IPS-18c (cell line): ENCODE measurements around the gene RGMA.
"Not testable (repeated sequence)": the region's sequence is repeated elsewhere in the genome, so short reads cannot be mapped to it uniquely, and the experiment has no call there.

Experiments
- H3K4me3 ChIP-seq: 2 replicates; pipeline ENCODE4 v1.7.0; 2013; ENCODE audit warnings: low read depth, mild to moderate bottlenecking, low read length, moderate library complexity; ENCODE audit not compliant: insufficient read depth
- H3K9me3 ChIP-seq: one replicate; pipeline ENCODE4 v1.6.1; 2013; ENCODE audit warnings: mild to moderate bottlenecking, low read length, moderate library complexity; ENCODE audit not compliant: control insufficient read depth, insufficient read depth

RGMA gene

DNA sequence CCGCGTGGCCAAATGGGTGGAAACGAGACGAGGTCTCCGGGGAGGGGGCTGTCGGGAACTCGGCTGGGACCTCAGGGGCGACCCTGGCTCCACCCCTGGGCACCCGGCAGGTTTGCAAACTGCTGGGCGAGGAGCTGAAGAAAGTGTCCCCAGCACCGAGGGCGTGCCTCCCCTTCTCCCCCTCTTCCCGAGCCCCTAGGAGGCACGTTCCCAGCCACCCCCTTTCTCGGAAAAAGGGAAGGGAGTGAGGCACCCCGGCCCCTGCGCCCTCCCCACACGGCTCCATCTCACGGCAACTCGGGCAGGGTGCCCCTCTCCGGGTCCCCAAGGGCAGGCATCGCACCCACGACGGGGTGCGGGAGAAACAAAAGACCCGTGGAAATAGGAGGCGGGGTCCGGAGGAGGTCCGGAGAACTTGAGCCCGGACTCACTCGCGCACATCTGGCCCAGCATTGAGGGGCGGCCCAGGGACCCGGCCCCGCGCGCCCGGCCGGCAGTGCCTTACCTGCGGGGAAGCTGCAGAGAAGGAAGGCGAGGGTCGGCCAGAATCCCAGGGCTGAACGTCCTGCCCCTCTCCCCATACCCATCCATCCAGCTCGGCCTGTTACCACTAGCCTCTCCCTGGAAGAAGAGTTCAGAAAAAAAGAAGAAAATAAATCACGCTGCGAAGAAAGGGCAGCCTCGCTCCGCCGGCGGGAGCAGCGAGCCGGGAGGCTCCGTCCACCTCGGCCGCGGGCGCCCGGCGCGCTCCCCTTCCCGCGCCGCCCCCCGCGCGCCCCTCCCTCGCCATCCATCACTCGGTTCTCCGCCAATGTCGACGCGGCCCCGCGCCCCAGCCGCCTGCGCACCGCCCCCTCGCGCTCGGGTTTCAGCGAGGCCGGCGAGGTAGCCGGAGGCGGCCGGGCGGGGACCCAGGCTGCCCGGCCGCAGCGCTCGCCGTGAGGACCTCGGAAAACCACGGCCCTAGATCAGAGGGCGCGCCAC lies 16.3 kb downstream of the RGMA start:
- Histone ChIP-seq H3K9me3 (peaks cover 3% of the 10 kb centered on the region), H3K4me3 (peak overlapping the region; percentile 94)

GRCh38 chr15:93072011-93072410 lies 17.0 kb downstream of the RGMA start:
- Histone ChIP-seq H3K4me3 (peak overlapping the region; percentile 94), H3K9me3 (peaks cover 3% of the 10 kb centered on the region)

DNA sequence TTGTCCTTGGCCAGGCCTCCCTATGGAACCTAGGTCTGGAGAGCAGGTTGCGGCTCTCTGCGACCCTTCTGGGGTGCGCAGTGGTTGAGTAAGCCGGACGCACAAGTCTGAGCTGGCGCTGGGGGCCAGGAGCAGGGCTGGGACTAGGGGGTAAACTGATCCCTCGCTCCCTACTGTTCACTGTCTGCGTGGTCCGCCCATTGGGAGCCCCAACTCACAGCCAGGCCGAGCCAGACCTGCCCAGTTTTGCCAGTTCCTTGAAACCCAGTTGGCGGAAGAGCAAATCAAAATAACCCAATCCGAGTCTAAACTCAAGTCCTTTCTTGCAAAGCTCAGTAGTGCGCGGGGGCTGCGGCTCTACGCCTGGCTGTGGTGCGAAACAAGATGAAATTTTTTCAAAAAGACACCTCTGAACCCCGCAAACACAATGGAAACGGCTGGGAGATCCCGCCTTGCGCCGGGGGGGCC lies 17.5 kb downstream of the RGMA start:
- Histone ChIP-seq H3K9me3 (peaks cover 3% of the 10 kb centered on the region), H3K4me3 (peak overlapping the region; percentile 94)

DNA sequence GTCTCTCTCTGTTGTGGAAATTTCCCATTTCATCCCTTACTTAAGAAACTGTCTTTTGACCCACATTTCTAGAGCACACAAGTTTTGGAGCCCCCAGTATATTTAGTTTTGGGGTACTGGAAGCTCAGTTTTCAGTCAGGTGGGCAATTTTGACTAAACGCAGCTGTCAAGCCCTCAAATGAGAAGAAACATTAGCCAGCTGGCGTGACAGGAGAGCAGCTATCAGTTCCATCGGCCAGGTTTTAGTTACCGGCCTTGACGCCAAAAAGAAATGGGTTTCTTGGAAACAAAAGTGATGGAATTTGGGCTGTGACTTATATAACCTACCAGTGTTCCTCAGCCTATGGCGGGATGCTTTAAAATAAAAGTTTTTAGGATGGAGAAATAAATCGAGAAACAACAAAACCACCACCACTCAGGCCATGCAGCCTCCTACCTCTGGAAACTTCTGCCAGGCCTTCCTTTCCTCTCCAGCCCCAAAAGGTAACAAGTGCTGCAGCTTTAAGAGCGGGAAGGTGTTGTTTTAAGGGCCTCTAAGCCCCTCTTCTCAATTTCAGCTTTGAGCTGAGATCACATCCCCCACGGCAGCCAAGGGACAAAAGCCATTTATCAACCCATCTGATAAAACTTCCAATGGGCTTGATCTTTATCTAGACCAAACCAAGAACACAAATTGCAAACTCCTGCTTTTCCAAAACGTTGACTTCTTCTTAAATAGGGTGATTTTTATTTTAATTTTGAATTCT lies 18.3 kb downstream of the RGMA start:
- H3K9me3 ChIP-seq, result peaks cover 2% of the 10 kb centered on the region
- H3K4me3 ChIP-seq, result peak overlapping the region; percentile 94

DNA sequence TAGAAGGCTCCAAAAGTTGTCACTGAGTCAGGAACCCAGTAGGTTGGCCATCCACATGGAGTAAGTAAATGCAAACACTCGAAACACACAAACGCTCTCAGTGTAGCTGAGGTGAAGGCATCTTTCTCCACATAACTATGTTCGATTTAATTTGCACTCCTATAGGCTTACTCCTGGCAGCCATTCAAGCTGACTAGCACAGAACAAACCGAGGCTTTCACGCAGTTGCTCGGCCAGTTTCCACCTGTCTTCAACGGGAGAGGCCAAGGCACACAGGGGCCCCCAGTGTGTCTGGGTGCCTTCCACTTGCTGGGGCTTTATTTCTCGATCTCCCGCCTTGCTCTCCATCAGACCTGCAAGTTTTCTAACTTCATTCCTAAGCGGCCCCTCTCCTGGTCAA lies 18.9 kb downstream of the RGMA start:
- no peaks in the 10 kb centered on the region for H3K9me3 ChIP-seq
- H3K4me3 ChIP-seq, result no peak overlapping the region; the same call in 1 of the 2 replicates

- H3K9me3 ChIP-seq, result no peaks in the 10 kb centered on the region
- no peak overlapping the region for H3K4me3 ChIP-seq
Observed at GRCh38 chr15:93068581-93069199, 20.3 kb downstream of the RGMA start.

DNA sequence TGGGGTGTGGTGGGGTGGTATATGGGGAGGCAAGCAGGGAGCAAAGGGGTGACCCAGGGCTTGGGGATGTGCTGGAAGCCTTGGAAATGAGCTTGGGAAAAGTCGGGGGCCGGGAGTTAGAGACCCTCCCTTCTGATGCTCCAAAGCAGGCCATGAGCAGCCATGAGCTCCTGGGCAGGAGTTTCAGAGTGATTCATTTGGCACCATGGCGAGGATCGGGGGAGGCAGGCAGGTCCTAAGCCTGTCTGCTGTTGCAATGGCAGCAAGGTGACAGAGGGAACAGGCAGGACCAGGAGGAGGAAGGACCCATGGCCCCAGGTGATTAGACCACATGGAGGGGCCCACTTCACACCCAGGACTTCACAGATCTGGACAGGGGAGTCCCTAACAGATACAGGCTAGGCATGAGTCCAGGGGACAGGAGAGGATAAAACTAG lies 21.3 kb downstream of the RGMA start:
- H3K4me3 ChIP-seq, result no peak overlapping the region
- no peaks in the 10 kb centered on the region for H3K9me3 ChIP-seq

DNA sequence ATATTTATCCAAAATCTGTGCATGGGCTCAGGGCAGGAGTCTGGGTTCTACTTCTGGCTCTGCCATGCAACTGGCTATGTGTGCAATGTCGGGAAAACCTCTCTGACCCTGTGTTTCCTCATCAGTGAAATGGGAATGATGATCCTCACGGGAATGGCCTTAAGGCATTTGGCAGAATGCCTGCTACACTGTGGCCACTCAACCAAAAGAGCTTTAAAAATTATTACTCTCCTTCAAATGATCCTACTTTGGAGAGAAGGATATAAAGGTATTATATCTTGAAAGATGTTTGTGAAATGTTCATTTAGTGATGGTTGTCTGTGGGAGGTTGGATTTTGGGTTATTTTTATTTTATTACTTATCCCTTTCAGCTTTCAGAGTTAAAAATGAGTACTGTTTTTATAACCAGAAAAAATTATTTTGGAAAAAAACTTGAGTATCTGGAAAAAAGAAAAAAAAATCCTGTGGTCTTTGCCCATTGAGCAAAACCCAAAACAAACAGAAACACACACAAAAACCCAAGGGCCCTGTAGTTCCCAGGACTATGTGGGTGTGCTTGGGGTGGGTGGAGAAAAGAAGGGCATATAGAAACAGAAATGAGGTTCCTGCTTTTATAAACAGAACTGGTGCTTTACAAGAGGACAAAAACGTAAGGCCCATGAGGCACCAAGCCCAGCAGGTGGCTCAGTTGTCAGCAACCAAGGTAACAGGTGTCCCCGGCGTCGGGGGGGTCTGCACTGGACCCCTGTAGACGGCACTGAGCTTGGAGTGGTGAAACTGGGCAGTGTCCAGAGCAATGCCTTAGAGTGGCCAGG lies 22.0 kb downstream of the RGMA start:
- no peak overlapping the region; the same call in 1 of the 2 replicates for H3K4me3 ChIP-seq
- H3K9me3 ChIP-seq, result no peaks in the 10 kb centered on the region

DNA sequence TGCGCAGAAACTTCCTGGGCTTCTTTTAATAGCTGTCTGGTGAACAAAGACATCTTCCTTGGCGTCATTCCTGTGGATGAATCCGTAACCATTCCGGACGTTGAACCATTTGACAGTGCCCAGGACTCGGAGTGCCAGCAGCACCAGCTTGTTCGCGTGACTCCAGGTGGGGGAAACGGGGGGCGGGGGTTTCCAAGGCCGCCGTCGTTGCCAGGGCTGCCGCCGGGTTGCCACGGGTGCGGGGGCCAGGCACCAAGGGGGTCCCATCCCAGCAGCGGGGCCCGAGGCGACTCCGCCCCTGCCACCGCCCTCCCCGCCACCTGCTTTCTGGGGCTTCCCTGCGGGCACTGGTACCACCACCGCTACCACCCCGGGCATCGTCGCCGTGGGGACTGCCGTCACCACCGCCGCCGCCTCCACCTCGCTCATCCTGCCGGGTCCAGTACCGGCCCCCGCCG lies 22.8 kb downstream of the RGMA start:
- Histone ChIP-seq H3K4me3 (no peak overlapping the region), H3K9me3 (no peaks in the 10 kb centered on the region)

- Histone ChIP-seq H3K9me3 (no peaks in the 10 kb centered on the region), H3K4me3 (no peak overlapping the region)
Observed at GRCh38 chr15:93065641-93066045, 23.4 kb downstream of the RGMA start.

DNA sequence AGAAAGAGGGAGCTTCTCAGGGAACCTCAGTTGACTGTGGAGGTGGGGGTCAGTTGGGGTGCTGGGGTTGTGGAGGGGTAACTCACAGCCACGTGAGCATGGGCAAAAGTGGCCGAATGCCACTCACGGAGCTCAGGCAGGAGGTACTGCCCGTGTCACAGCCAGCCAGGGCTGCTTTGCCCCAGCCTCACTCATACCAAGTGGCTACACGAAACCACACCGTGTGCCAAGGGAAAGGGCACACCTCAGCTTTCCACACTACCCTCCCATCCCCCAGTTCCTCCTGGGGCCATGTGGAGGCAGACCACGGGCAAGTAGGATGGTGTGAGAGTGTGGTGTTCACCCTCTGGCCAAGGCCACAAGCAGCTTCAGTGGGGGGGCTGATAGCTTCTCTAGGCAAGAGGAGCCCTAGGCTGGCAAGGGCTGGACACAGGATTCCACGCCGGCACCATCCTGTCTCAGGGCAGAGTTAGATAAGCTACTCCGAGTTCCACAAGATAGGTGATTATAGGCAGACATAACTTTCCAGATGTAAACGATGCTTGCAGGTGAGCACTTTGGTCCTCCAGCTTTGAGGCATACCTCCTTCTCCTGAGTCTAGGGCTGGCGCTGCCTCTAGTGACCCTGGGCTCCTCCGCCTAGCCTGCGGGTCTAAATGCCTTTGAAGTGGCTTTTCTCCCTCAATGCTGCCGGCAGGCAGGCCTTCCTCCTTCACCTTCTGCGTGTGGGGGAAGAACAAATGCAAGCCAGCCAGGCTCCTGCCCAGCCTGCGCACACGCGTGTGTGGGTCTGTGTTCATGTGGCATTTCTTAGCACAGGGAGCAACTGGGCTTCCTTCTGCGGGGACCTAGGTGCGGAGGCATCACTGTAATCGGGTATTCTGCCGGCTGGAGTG lies 25.0 kb downstream of the RGMA start:
- Histone ChIP-seq H3K9me3 (no peaks in the 10 kb centered on the region), H3K4me3 (no peak overlapping the region; the same call in 1 of the 2 replicates)

GRCh38 chr15:93063262-93063671 lies 25.7 kb downstream of the RGMA start:
- H3K9me3 ChIP-seq, result no peaks in the 10 kb centered on the region

DNA sequence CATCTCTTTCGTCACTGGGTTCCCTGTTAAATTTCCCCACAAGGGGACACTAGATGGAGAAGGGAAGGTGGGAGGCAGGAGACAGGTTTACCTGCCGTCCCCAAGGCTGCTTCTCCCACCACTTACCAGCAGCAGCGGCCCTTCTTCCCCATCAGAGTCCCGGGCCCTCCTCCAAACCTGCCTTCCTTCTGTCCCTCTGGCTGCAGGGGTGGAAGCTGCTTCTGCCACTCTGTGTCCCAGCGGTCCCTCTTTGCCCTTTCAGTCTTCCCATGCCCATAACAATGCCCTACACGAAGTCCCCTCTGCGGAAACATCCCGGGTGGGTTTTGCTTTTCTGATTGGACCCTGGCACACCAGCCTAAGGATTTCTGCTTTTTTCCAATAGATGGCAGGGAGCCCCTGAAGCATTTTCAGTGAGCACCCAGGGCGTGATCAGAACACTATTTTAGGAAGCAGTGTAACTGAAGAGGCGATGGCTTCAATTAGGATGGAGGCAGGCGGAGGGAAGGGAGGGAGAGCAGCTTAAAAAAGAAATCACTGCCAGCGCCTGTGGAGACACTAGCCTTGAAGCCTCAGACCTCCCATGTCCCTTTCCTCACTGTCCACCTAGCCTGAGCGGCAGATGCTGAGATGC lies 26.3 kb downstream of the RGMA start:
- H3K4me3 ChIP-seq, result peak overlapping the region; percentile 3; the same call in 1 of the 2 replicates
- not testable (repeated sequence) for H3K9me3 ChIP-seq

More at GRCh38 chr15:93063262-93063671, 25.7 kb downstream of the RGMA start:
- H3K4me3 ChIP-seq, result no peak overlapping the region; the same call in 1 of the 2 replicates

GRCh38 chr15:93060336-93061248 lies 28.4 kb downstream of the RGMA start:
- Histone ChIP-seq H3K9me3 (no peaks in the 10 kb centered on the region), H3K4me3 (no peak overlapping the region)
